HEK293 (cell line): Measurements from ENCODE around the gene ZNF646.
A peak's percentile ranks its signal among the peaks of the same experiment; 100 is the strongest.

Experiments
- BCL11A ChIP-seq: fragments of 450-650 bp; formaldehyde crosslinking; IDR thresholded peaks from 2 replicates; pipeline ENCODE4 v1.5.1; 2016; ENCODE audit warnings: low read depth, missing biosample characterization, missing genetic modification characterization
- HOXD13 ChIP-seq: sonication (generic); formaldehyde crosslinking; IDR thresholded peaks from 2 replicates; pipeline ENCODE4 v1.8.0; 2022; ENCODE audit warnings: missing genetic modification reagents, borderline replicate concordance
- MZF1 ChIP-seq: fragments of 450-650 bp; formaldehyde crosslinking; IDR thresholded peaks from 2 replicates; pipeline ENCODE4 v1.5.1; 2017; ENCODE audit warnings: missing biosample characterization, missing genetic modification characterization, borderline replicate concordance
- RBAK ChIP-seq: fragments of 450-650 bp; formaldehyde crosslinking; IDR thresholded peaks from 2 replicates; pipeline ENCODE4 v1.5.1; 2016; ENCODE audit warnings: missing biosample characterization, missing genetic modification characterization
- ZBTB17 ChIP-seq: fragments of 450-650 bp; formaldehyde crosslinking; IDR thresholded peaks from 2 replicates; pipeline ENCODE4 v1.5.1; 2016; ENCODE audit warnings: missing biosample characterization, missing genetic modification characterization
- ZBTB21 ChIP-seq: fragments of 450-650 bp; formaldehyde crosslinking; IDR thresholded peaks from 2 replicates; pipeline ENCODE4 v1.5.1; 2017; ENCODE audit warnings: missing biosample characterization, missing genetic modification characterization
- ZFHX2 ChIP-seq: fragments of 450-650 bp; formaldehyde crosslinking; conservative IDR thresholded peaks from 2 replicates; pipeline ENCODE4 v1.5.1; 2016; ENCODE audit warnings: missing biosample characterization, missing genetic modification characterization
- ZFP3 ChIP-seq: fragments of 450-650 bp; formaldehyde crosslinking; IDR thresholded peaks from 2 replicates; pipeline ENCODE4 v1.5.1; 2016; ENCODE audit warnings: low read depth, missing biosample characterization, missing genetic modification characterization
- ZNF10 ChIP-seq: fragments of 450-650 bp; formaldehyde crosslinking; IDR thresholded peaks from 2 replicates; pipeline ENCODE4 v1.5.1; 2017; ENCODE audit warnings: missing biosample characterization, missing genetic modification characterization
- ZNF174 ChIP-seq: fragments of 450-650 bp; formaldehyde crosslinking; IDR thresholded peaks from 2 replicates; pipeline ENCODE4 v1.5.0; 2017; ENCODE audit warnings: missing biosample characterization, mild to moderate bottlenecking, missing genetic modification characterization
- ZNF248 ChIP-seq: fragments of 450-650 bp; formaldehyde crosslinking; IDR thresholded peaks from 2 replicates; pipeline ENCODE4 v1.5.1; 2017; ENCODE audit warnings: missing biosample characterization, missing genetic modification characterization
- ZNF311 ChIP-seq: fragments of 450-650 bp; formaldehyde crosslinking; IDR thresholded peaks from 2 replicates; pipeline ENCODE4 v1.5.1; 2017; ENCODE audit warnings: missing biosample characterization, missing genetic modification characterization, borderline replicate concordance
- ZNF324 ChIP-seq: fragments of 450-650 bp; formaldehyde crosslinking; IDR thresholded peaks from 2 replicates; pipeline ENCODE4 v1.5.1; 2016; ENCODE audit warnings: missing biosample characterization, missing genetic modification characterization
- ZNF529 ChIP-seq: fragments of 450-650 bp; formaldehyde crosslinking; IDR thresholded peaks from 2 replicates; pipeline ENCODE4 v1.5.1; 2017; ENCODE audit warnings: missing genetic modification characterization, missing biosample characterization; ENCODE audit not compliant: insufficient replicate concordance
- ZNF548 ChIP-seq: fragments of 450-650 bp; formaldehyde crosslinking; IDR thresholded peaks from 2 replicates; pipeline ENCODE4 v1.5.1; 2016; ENCODE audit warnings: missing biosample characterization, missing genetic modification characterization
- ZNF561 ChIP-seq: fragments of 450-650 bp; IDR thresholded peaks from 2 replicates; pipeline ENCODE4 v1.5.1; 2018; ENCODE audit warnings: missing biosample characterization, missing genetic modification characterization, borderline replicate concordance
- ZNF596 ChIP-seq: fragments of 450-650 bp; IDR thresholded peaks from 2 replicates; pipeline ENCODE4 v1.5.0; 2018; ENCODE audit warnings: missing biosample characterization, mild to moderate bottlenecking, missing genetic modification characterization, moderate library complexity
- ZNF610 ChIP-seq: fragments of 450-650 bp; formaldehyde crosslinking; IDR thresholded peaks from 2 replicates; pipeline ENCODE4 v1.5.1; 2016; ENCODE audit warnings: missing biosample characterization, missing genetic modification characterization, borderline replicate concordance
- ZNF626 ChIP-seq: fragments of 450-650 bp; sonication (Bioruptor Pico); formaldehyde crosslinking; IDR thresholded peaks from 2 replicates; pipeline ENCODE4 v1.5.1; 2018; ENCODE audit warnings: missing biosample characterization, missing genetic modification characterization, inconsistent platforms
- ZNF747 ChIP-seq: fragments of 450-650 bp; formaldehyde crosslinking; IDR thresholded peaks from 2 replicates; pipeline ENCODE4 v1.5.1; 2016; ENCODE audit warnings: missing biosample characterization, missing genetic modification characterization
- ZXDB ChIP-seq: fragments of 450-650 bp; formaldehyde crosslinking; IDR thresholded peaks from 2 replicates; pipeline ENCODE4 v1.5.1; 2016; ENCODE audit warnings: missing biosample characterization, missing genetic modification characterization
- TF ChIP-seq, protein P1 (sequence below): fragments of 450-650 bp; formaldehyde crosslinking; IDR thresholded peaks from 2 replicates; pipeline ENCODE4 v1.5.1; 2016; ENCODE audit warnings: missing biosample characterization, missing genetic modification characterization
- TF ChIP-seq, protein P2 (sequence below): fragments of 450-650 bp; formaldehyde crosslinking; conservative IDR thresholded peaks from 2 replicates; pipeline ENCODE4 v1.5.1; 2016; ENCODE audit warnings: low read depth, missing biosample characterization, missing genetic modification characterization
- TF ChIP-seq, protein P3 (sequence below): fragments of 450-650 bp; formaldehyde crosslinking; IDR thresholded peaks from 2 replicates; pipeline ENCODE4 v1.5.1; 2016; ENCODE audit warnings: missing biosample characterization, missing genetic modification characterization
- TF ChIP-seq, protein P4 (sequence below): IDR thresholded peaks from 2 replicates; pipeline ENCODE4 v1.6.1; 2011; ENCODE audit warnings: mild to moderate bottlenecking, low read depth, low read length, borderline replicate concordance
- TF ChIP-seq, protein P5 (sequence below): fragments of 450-650 bp; formaldehyde crosslinking; IDR thresholded peaks from 2 replicates; pipeline ENCODE4 v1.5.1; 2016; ENCODE audit warnings: missing biosample characterization, missing genetic modification characterization
- TF ChIP-seq, protein P6 (sequence below): fragments of 450-650 bp; formaldehyde crosslinking; IDR thresholded peaks from 2 replicates; pipeline ENCODE4 v1.5.1; 2016; ENCODE audit warnings: missing biosample characterization, missing genetic modification characterization

ZNF646 gene

DNA sequence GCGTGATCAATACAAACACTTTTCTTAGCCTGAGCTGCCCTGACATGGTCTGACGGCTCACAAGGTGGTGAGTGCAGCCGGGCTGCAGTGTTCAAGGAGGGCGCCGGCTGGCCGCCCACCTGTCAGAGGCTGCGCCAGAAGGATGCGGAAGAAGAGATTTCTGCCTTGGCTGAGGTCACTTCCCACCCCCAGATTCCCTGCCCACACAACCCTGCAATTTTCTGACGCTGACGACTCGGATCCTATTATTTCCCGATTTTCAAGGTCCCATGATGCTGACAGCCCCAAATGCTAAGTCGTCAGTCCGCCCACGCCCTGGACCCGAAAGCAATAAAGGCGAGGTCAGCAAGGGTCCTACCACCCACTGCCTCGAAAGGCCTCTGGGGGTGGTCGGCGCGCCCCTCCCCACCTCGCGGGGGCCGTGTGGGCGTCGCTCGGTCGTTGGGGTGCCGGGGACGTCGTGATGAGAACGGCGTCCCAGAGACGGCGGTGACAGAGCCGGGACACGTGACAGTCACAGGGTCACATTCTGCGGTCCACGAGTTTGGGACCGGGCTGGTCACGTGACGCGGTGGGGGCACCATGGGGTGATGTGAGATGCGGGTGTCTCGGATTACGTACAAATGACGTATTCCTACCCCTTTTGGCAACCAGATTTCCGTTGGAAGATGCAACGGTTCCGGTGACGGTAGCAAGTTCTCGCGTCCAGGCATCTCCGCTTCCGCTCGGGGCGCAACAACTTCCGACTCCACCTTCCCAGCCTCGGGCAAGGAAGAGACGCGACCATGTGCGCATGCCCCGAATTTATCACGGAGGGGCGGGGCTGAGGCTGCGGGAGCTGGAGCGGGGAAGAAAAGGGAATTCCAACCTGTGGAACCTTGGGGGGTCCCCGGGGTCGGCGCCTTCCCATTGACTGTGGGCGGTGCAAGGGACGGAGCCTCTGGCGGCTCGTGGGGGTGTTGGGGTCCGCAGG, 41.2 kb upstream of the ZNF646 start, which contains the start of gene STX4 (continued):
- TF ChIP-seq ZBTB17 (tag by site-specific recombination), result peak; percentile 97
- no peak for TF ChIP-seq ZNF548 (tag by site-specific recombination)
- TF ChIP-seq, protein P1, sequence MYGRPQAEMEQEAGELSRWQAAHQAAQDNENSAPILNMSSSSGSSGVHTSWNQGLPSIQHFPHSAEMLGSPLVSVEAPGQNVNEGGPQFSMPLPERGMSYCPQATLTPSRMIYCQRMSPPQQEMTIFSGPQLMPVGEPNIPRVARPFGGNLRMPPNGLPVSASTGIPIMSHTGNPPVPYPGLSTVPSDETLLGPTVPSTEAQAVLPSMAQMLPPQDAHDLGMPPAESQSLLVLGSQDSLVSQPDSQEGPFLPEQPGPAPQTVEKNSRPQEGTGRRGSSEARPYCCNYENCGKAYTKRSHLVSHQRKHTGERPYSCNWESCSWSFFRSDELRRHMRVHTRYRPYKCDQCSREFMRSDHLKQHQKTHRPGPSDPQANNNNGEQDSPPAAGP (tag by site-specific recombination), result peak; percentile 91
- no peak for TF ChIP-seq RBAK
- no peak for TF ChIP-seq MZF1
- no peak for TF ChIP-seq ZNF311
- TF ChIP-seq, protein P2, sequence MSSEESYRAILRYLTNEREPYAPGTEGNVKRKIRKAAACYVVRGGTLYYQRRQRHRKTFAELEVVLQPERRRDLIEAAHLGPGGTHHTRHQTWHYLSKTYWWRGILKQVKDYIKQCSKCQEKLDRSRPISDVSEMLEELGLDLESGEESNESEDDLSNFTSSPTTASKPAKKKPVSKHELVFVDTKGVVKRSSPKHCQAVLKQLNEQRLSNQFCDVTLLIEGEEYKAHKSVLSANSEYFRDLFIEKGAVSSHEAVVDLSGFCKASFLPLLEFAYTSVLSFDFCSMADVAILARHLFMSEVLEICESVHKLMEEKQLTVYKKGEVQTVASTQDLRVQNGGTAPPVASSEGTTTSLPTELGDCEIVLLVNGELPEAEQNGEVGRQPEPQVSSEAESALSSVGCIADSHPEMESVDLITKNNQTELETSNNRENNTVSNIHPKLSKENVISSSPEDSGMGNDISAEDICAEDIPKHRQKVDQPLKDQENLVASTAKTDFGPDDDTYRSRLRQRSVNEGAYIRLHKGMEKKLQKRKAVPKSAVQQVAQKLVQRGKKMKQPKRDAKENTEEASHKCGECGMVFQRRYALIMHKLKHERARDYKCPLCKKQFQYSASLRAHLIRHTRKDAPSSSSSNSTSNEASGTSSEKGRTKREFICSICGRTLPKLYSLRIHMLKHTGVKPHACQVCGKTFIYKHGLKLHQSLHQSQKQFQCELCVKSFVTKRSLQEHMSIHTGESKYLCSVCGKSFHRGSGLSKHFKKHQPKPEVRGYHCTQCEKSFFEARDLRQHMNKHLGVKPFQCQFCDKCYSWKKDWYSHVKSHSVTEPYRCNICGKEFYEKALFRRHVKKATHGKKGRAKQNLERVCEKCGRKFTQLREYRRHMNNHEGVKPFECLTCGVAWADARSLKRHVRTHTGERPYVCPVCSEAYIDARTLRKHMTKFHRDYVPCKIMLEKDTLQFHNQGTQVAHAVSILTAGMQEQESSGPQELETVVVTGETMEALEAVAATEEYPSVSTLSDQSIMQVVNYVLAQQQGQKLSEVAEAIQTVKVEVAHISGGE (tag by site-specific recombination), result peak; percentile 98
- TF ChIP-seq ZNF174, result no peak
- TF ChIP-seq ZNF324, result peak; percentile 99
- peak; percentile 100 for TF ChIP-seq ZFHX2 (tag by site-specific recombination)
- TF ChIP-seq BCL11A (tag by site-specific recombination), result no peak; the same call in 1 of the 2 replicates
- TF ChIP-seq, protein P3, sequence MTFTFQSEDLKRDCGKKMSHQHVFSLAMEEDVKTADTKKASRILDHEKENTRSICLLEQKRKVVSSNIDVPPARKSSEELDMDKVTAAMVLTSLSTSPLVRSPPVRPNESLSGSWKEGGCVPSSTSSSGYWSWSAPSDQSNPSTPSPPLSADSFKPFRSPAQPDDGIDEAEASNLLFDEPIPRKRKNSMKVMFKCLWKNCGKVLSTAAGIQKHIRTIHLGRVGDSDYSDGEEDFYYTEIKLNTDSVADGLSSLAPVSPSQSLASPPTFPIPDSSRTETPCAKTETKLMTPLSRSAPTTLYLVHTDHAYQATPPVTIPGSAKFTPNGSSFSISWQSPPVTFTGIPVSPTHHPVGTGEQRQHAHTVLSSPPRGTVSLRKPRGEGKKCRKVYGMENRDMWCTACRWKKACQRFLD (tag by site-specific recombination), result no peak; the same call in 1 of the 2 replicates
- TF ChIP-seq, protein P4, sequence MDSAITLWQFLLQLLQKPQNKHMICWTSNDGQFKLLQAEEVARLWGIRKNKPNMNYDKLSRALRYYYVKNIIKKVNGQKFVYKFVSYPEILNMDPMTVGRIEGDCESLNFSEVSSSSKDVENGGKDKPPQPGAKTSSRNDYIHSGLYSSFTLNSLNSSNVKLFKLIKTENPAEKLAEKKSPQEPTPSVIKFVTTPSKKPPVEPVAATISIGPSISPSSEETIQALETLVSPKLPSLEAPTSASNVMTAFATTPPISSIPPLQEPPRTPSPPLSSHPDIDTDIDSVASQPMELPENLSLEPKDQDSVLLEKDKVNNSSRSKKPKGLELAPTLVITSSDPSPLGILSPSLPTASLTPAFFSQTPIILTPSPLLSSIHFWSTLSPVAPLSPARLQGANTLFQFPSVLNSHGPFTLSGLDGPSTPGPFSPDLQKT, result peak; percentile 79; the same call in 1 of the 2 replicates
- no peak for TF ChIP-seq ZNF626
- no peak for TF ChIP-seq ZFP3 (tag by site-specific recombination)
- TF ChIP-seq ZNF596 (tag by site-specific recombination), result no peak
- TF ChIP-seq ZXDB (tag by site-specific recombination), result peak; percentile 95
- TF ChIP-seq, protein P5, sequence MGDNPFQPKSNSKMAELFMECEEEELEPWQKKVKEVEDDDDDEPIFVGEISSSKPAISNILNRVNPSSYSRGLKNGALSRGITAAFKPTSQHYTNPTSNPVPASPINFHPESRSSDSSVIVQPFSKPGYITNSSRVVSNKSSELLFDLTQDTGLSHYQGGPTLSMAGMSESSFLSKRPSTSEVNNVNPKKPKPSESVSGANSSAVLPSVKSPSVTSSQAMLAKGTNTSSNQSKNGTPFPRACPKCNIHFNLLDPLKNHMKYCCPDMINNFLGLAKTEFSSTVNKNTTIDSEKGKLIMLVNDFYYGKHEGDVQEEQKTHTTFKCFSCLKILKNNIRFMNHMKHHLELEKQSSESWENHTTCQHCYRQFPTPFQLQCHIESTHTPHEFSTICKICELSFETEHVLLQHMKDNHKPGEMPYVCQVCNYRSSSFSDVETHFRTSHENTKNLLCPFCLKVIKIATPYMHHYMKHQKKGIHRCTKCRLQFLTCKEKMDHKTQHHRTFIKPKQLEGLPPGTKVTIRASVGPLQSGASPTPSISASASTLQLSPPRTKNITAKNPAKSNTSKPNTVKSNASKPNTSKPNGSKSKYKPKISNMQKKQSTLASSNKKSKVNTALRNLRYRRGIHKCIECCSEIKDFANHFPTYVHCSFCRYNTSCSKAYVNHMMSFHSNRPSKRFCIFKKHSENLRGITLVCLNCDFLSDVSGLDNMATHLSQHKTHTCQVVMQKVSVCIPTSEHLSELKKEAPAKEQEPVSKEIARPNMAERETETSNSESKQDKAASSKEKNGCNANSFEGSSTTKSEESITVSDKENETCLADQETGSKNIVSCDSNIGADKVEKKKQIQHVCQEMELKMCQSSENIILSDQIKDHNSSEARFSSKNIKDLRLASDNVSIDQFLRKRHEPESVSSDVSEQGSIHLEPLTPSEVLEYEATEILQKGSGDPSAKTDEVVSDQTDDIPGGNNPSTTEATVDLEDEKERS (tag by site-specific recombination), result no peak
- TF ChIP-seq ZNF10 (tag by site-specific recombination), result peak; percentile 75; the same call in 1 of the 2 replicates
- TF ChIP-seq ZNF248 (tag by site-specific recombination), result no peak
- TF ChIP-seq ZNF747 (tag by site-specific recombination), result no peak
- TF ChIP-seq ZNF610 (tag by site-specific recombination), result peak; percentile 90; the same call in 1 of the 2 replicates
- TF ChIP-seq ZNF529 (tag by site-specific recombination), result no peak
- TF ChIP-seq, protein P6, sequence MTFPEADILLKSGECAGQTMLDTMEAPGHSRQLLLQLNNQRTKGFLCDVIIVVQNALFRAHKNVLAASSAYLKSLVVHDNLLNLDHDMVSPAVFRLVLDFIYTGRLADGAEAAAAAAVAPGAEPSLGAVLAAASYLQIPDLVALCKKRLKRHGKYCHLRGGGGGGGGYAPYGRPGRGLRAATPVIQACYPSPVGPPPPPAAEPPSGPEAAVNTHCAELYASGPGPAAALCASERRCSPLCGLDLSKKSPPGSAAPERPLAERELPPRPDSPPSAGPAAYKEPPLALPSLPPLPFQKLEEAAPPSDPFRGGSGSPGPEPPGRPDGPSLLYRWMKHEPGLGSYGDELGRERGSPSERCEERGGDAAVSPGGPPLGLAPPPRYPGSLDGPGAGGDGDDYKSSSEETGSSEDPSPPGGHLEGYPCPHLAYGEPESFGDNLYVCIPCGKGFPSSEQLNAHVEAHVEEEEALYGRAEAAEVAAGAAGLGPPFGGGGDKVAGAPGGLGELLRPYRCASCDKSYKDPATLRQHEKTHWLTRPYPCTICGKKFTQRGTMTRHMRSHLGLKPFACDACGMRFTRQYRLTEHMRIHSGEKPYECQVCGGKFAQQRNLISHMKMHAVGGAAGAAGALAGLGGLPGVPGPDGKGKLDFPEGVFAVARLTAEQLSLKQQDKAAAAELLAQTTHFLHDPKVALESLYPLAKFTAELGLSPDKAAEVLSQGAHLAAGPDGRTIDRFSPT (tag by site-specific recombination), result peak; percentile 93
- no peak for TF ChIP-seq HOXD13 (CRISPR knock-in tag)
- TF ChIP-seq ZBTB21 (tag by site-specific recombination), result peak; percentile 100
- peak; percentile 97 for TF ChIP-seq ZNF561 (tag by site-specific recombination)
